GM13977 (cell line): ENCODE results near the gene SCN1A.
"Not testable (repeated sequence)": the region's sequence is repeated elsewhere in the genome, so short reads cannot be mapped to it uniquely, and the experiment has no call there.

ENCODE experiments used
- DNase-seq: peaks from one replicate; pipeline ENCODE4 v3.0.0; 2012; ENCODE audit warnings: low spot score
- CTCF ChIP-seq: IDR thresholded peaks from 2 replicates; pipeline ENCODE4 v1.5.1; 2012; ENCODE audit warnings: mild to moderate bottlenecking, control low read depth; ENCODE audit not compliant: insufficient read depth; ENCODE audit errors: extremely low read depth, missing control alignments
- in situ Hi-C: fragments of 300-500 bp; cut with MboI; formaldehyde crosslinking; loops from one replicate; pipeline ENCODE4 v1.12.0; 2022; ENCODE audit warnings: low sequenced_read_pairs, low pct_unique_long_range_greater_than_20kb, mixed read lengths, inconsistent platforms; ENCODE audit not compliant: unreplicated experiment

Gene SCN1A

GRCh38 chr2:166106431-166107015, 21.3 kb downstream of the SCN1A start:
- in situ Hi-C loops, result no loop called here
- no peak for DNase-seq
- peak; percentile 30 for TF ChIP-seq CTCF

- no peak for DNase-seq
- no peak for TF ChIP-seq CTCF
- in situ Hi-C loops, result no loop called here
These were observed 23.0 kb downstream of the SCN1A start for GRCh38 chr2:166104773-166105172.

GRCh38 chr2:166104084-166104483, 23.7 kb downstream of the SCN1A start:
- no peak for DNase-seq
- in situ Hi-C loops, result no loop called here
- no peak for TF ChIP-seq CTCF

GRCh38 chr2:166103277-166103676, 24.5 kb downstream of the SCN1A start:
- in situ Hi-C loops, DNase-seq: not testable (repeated sequence)

GRCh38 chr2:166094325-166094724, 33.5 kb downstream of the SCN1A start:
- DNase-seq, result no peak
- in situ Hi-C loops, result no loop called here
- TF ChIP-seq CTCF, result no peak

GRCh38 chr2:166092889-166093288, 34.9 kb downstream of the SCN1A start:
- in situ Hi-C loops, result no loop called here
- DNase-seq, result no peak
- TF ChIP-seq CTCF, result no peak

GRCh38 chr2:166091439-166091838, 36.4 kb downstream of the SCN1A start:
- DNase-seq, result no peak
- no peak for TF ChIP-seq CTCF
- in situ Hi-C loops, result no loop called here
